Measurements from ENCODE around the gene CYP46A1. TPM values are rescaled to one million over a fixed set of nuclear protein-coding genes. Genes with fewer than 3 reads are reported as not detected.

CYP46A1 gene
- total RNA-seq, 1 experiment from 2014 or later, result not detected

DNA sequence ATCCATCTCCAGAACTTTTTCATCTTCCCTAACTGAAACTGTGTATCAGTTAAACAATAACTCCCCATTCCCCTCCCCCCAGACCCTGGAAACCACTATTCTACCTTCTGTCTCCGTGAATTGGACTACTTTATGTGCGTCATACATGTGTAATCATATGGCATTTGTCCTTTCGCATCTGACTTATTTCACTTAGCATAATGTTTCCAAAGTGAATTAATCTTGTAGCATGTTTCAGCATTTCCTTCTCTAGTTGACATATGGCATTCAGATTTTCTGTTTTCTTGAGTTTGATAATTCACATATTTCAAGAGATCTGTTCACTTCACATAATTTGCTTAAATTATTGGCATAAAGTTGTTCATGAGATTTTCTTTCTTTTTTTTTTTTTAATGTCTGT, 9.8 kb downstream of the CYP46A1 start:
- DNase-seq, result no peak

DNA sequence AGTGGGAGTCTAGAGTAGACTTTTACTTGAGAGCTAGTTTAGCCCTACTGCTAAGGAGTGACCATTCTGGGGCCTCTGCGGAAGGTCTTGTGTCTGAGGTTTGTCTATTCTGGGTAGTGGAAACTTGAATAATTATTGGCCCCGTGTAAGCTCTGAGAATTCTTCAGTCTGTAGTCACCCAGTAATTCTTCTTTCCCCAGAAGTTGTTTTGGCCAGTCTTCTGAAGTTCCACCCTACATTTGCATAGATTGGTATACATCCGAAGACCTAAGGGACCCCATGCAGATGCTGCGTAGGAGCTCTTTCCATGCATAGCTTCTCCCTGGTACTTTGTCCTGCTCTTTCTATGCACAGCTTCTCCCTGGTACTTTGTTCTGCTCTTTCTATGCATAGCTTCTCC, 12.8 kb downstream of the CYP46A1 start:
- peaks cover 3% of the 10 kb centered on the region; the same call in 1 of the 2 replicates for H3K27me3 ChIP-seq (ENCODE audit: insufficient read depth, low read depth)
- BruUV-seq (replicated peaks), result no TSS peak
- no peaks in the 10 kb centered on the region for H3K79me2 ChIP-seq (ENCODE audit: low read depth)
- no peaks in the 10 kb centered on the region for H3F3A ChIP-seq (ENCODE audit: insufficient read depth, low read depth)
- no peak for TF ChIP-seq CTCF (conservative IDR thresholded peaks at IDR 0.05)
- TF ChIP-seq EZH2 (IDR thresholded peaks at IDR 0.05; ENCODE audit: low read depth), result no peak
- H3K36me3 ChIP-seq (ENCODE audit: low read depth), result no peaks in the 10 kb centered on the region
- H3K4me1 ChIP-seq (replicated peaks; ENCODE audit: insufficient read depth), result no peaks in the 10 kb centered on the region
- no peaks in the 10 kb centered on the region for H3K9me3 ChIP-seq (ENCODE audit: insufficient read depth, low read depth)
- H3K9me2 ChIP-seq (ENCODE audit: insufficient read depth), result no peaks in the 10 kb centered on the region
- ChIA-PET CTCF (no interaction called here), POLR2A (ENCODE audit: unreplicated experiment) (no interaction called here)
- no peak for DNase-seq
- H3K27ac ChIP-seq, result no peak overlapping the region
- no peak overlapping the region for H3K4me3 ChIP-seq
- no peak overlapping the region for H2AFZ ChIP-seq
- intact Hi-C loops (cut with micrococcal nuclease; ENCODE audit: unreplicated experiment), result no loop called here
- no peaks in the 10 kb centered on the region for H4K20me1 ChIP-seq (ENCODE audit: insufficient read depth)
- no peak overlapping the region for H3K4me2 ChIP-seq

More for the DNA sequence above, 9.8 kb downstream of the CYP46A1 start:
- H3K79me2 ChIP-seq (ENCODE audit: low read depth), result no peaks in the 10 kb centered on the region
- ChIA-PET CTCF (interaction anchor here (0.7 kb wide), 1 partner anchor 246 kb away, joined by 9 read pairs; no protein-coding TSS in a partner anchor), POLR2A (ENCODE audit: unreplicated experiment) (no interaction called here)
- H2AFZ ChIP-seq, result no peak overlapping the region
- H3K4me1 ChIP-seq (replicated peaks; ENCODE audit: insufficient read depth), result no peaks in the 10 kb centered on the region
- BruUV-seq (replicated peaks), result no TSS peak
- H3K9me2 ChIP-seq (ENCODE audit: insufficient read depth), result no peaks in the 10 kb centered on the region
- intact Hi-C loops (cut with micrococcal nuclease; ENCODE audit: unreplicated experiment), result no loop called here
- no peak overlapping the region for H3K4me3 ChIP-seq
- no peak overlapping the region for H3K4me2 ChIP-seq
- TF ChIP-seq CTCF (conservative IDR thresholded peaks at IDR 0.05), result no peak
- TF ChIP-seq EZH2 (IDR thresholded peaks at IDR 0.05; ENCODE audit: low read depth), result no peak
- peaks cover 26% of the 10 kb centered on the region for H3K27me3 ChIP-seq (ENCODE audit: insufficient read depth, low read depth)
- no peaks in the 10 kb centered on the region for H3K9me3 ChIP-seq (ENCODE audit: insufficient read depth, low read depth)
- H3F3A ChIP-seq (ENCODE audit: insufficient read depth, low read depth), result no peaks in the 10 kb centered on the region
- no peaks in the 10 kb centered on the region for H4K20me1 ChIP-seq (ENCODE audit: insufficient read depth)
- no peak overlapping the region for H3K27ac ChIP-seq
- no peaks in the 10 kb centered on the region for H3K36me3 ChIP-seq (ENCODE audit: low read depth)

- H3K4me2 ChIP-seq, result no peak overlapping the region
- intact Hi-C loops (cut with micrococcal nuclease; ENCODE audit: unreplicated experiment), result no loop called here
- DNase-seq, result no peak
- H3K36me3 ChIP-seq (ENCODE audit: low read depth), result no peaks in the 10 kb centered on the region
- no peaks in the 10 kb centered on the region for H3K4me1 ChIP-seq (replicated peaks; ENCODE audit: insufficient read depth)
- no peak overlapping the region for H3K27ac ChIP-seq
- H4K20me1 ChIP-seq (ENCODE audit: insufficient read depth), result no peaks in the 10 kb centered on the region
- no peaks in the 10 kb centered on the region for H3K9me2 ChIP-seq (ENCODE audit: insufficient read depth)
- no peaks in the 10 kb centered on the region for H3K9me3 ChIP-seq (ENCODE audit: insufficient read depth, low read depth)
- H3F3A ChIP-seq (ENCODE audit: insufficient read depth, low read depth), result no peaks in the 10 kb centered on the region
- H3K4me3 ChIP-seq, result no peak overlapping the region
- CTCF ChIA-PET, result no interaction called here
- TF ChIP-seq CTCF (conservative IDR thresholded peaks at IDR 0.05), result no peak
- no peak for TF ChIP-seq EZH2 (IDR thresholded peaks at IDR 0.05; ENCODE audit: low read depth)
- H2AFZ ChIP-seq, result no peak overlapping the region
- no TSS peak for BruUV-seq (replicated peaks)
- no peaks in the 10 kb centered on the region for H3K79me2 ChIP-seq (ENCODE audit: low read depth)
- POLR2A ChIA-PET (ENCODE audit: unreplicated experiment), result no interaction called here
- H3K27me3 ChIP-seq (ENCODE audit: insufficient read depth, low read depth), result no peaks in the 10 kb centered on the region
Observed at GRCh38 chr14:99698236-99698635, 14.1 kb downstream of the CYP46A1 start.
